ENCODE data around the gene CST7. TPM values are rescaled to one million over a fixed set of nuclear protein-coding genes. Genes with fewer than 3 reads are reported as not detected.

The CST7 gene
- total and polyA plus RNA-seq, 8 donors, result 0.44 to 1.2 (median 0.86) TPM; not detected in 3

DNA sequence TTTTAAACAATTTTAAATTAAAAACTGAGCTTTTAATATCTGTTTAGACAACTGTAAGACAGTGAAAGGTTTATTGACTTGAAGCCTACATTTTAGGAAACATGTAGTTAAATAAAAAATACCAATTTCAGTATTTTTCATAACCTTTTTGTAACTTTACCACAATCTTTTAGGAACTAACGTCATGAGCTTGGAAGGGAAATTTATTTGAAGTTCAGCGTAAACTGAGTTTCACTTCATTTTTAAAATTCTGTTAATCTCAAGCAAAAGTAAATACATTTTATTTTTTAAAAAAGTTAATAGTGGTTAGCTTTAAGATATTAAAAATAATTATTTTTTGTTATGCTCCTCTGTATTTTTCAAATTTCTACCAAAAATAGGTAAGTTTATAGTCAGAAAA, 5.5 kb downstream of the CST7 start:
- TF ChIP-seq, protein P1, sequence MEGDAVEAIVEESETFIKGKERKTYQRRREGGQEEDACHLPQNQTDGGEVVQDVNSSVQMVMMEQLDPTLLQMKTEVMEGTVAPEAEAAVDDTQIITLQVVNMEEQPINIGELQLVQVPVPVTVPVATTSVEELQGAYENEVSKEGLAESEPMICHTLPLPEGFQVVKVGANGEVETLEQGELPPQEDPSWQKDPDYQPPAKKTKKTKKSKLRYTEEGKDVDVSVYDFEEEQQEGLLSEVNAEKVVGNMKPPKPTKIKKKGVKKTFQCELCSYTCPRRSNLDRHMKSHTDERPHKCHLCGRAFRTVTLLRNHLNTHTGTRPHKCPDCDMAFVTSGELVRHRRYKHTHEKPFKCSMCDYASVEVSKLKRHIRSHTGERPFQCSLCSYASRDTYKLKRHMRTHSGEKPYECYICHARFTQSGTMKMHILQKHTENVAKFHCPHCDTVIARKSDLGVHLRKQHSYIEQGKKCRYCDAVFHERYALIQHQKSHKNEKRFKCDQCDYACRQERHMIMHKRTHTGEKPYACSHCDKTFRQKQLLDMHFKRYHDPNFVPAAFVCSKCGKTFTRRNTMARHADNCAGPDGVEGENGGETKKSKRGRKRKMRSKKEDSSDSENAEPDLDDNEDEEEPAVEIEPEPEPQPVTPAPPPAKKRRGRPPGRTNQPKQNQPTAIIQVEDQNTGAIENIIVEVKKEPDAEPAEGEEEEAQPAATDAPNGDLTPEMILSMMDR (IDR thresholded peaks at IDR 0.05), result no peak
- Histone ChIP-seq H3K4me1 (no peaks in the 10 kb centered on the region), H3K27ac (no peak overlapping the region), H3K9me3 (no peaks in the 10 kb centered on the region), H3K36me3 (no peaks in the 10 kb centered on the region), H3K27me3 (no peaks in the 10 kb centered on the region), H3K4me3 (no peak overlapping the region)
- intact Hi-C loops (cut with DNase I), result no loop called here
- ATAC-seq (no peak), FAIRE-seq (no peak), DNase-seq (no peak)
- WGBS, 2 donors, result 85 to 87% methylated on average over 2 of the region's 2 CpGs

DNA sequence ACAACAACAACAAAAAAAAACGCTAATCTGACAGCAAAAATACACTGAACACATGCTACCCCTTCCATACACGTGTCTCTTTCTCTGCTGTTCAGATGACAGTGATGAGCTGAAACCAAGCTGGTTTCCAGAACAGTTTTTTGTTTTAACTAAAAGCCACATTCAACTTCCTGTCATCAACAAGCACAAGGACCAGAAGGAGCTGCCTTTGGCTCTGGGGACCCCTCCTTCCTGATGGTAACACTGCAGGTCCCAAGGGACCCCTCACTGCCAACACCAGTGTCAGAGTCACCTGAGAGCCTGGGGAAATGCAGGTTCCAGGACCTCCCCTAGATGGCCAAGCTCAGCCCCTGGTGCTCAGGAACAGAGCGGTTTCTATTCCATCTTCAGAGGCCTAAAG, 6.0 kb downstream of the CST7 start:
- no peaks in the 10 kb centered on the region for H3K9me3 ChIP-seq
- TF ChIP-seq, protein P1 (IDR thresholded peaks at IDR 0.05), result no peak
- no peak overlapping the region for H3K27ac ChIP-seq
- no peaks in the 10 kb centered on the region for H3K36me3 ChIP-seq
- intact Hi-C loops (cut with DNase I), result no loop called here
- H3K4me1 ChIP-seq, result no peaks in the 10 kb centered on the region
- WGBS, 2 donors, result 68 to 75% methylated on average over 3 of the region's 3 CpGs
- FAIRE-seq (no peak), DNase-seq (peak in 1 of 6 donors; percentile 9), ATAC-seq (no peak)
- no peaks in the 10 kb centered on the region for H3K27me3 ChIP-seq
- H3K4me3 ChIP-seq, result no peak overlapping the region

DNA sequence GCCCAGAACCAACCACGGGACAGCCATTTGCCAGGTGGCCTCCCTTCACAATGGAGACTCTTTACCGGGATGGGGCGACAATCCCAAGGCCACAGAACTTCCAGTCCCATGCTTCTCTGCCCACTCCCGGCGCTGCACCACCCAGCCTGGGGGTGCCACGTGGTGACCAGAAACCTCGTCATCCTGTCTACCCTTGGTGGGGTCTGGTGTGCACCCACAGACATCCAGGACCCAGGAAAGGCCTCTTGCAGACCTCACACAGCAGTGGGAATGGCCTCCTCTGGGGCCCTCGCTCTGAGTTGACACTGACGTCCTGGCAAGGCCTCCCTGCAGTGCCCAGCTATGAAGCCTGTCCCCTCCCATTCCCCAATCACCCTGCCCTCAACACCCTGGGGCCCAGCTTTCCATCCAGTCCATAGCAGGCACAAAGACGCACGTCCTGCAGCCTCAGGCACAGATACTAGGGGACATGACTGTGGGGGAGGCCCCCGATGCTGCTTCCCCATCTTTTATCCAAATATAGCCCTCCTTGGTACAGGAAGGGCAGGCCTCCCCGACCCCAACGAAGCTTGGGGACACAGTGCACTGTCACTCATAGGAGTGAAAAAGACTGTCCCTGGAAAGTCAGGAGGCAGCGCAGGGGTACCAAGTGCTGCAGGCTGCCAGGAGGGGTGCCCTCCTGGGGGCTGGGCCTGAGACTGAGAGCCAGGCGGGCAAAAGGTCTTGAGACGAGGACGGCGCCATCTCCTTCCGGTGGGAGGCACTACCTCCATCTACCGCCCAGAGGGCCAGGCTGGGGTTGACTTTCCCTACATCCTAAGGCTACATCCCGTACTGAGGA, 7.2 kb downstream of the CST7 start:
- TF ChIP-seq, protein P1 (IDR thresholded peaks at IDR 0.05), result no peak
- intact Hi-C loops (cut with DNase I), result no loop called here
- WGBS, 2 donors, result 94% methylated on average over 22 of the region's 22 CpGs
- H3K27ac ChIP-seq, result no peak overlapping the region
- no peaks in the 10 kb centered on the region for H3K9me3 ChIP-seq
- no peaks in the 10 kb centered on the region for H3K27me3 ChIP-seq
- DNase-seq (peak in 2 of 6 donors; percentile 9 to 39), ATAC-seq (no peak), FAIRE-seq (no peak)
- H3K36me3 ChIP-seq, result peaks cover 0 to 3% (median 0%) of the 10 kb centered on the region in 3 donors
- H3K4me1 ChIP-seq, result no peaks in the 10 kb centered on the region
- H3K4me3 ChIP-seq, result no peak overlapping the region

DNA sequence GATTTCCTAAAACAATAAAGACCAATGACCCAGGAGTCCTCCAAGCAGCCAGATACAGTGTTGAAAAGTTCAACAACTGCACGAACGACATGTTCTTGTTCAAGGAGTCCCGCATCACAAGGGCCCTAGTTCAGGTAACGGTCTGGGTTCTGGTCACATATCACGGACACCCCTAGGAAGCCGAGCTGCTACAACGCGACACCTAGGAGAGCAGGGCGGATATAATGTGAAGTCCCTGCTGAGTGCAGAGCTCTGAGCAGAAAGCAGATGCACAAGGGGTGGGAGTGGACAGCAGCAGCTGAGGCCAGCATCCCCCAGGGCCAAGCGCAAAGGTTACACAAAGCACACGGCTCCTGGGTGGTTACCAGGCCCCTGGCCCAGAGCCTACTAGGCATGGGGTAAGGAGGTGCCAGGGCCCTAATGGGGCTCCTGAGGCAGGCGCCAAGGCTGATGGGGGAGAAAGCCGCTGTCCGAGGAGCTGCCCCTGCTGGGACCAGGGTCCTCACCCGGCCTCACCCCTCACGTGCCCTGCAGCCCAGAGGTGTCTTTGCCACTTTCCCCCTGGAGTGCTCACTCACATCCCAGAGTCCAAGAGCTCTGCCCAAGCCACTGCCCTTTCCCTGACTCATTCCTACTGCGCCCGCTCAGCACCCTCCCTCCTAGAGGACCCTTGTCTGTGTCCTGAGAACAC, 8.4 kb downstream of the CST7 start:
- intact Hi-C loops (cut with DNase I), result no loop called here
- H3K27me3 ChIP-seq, result no peaks in the 10 kb centered on the region
- no peak overlapping the region for H3K4me3 ChIP-seq
- peaks cover 0 to 3% (median 0%) of the 10 kb centered on the region in 3 donors for H3K36me3 ChIP-seq
- TF ChIP-seq, protein P1 (IDR thresholded peaks at IDR 0.05), result no peak
- FAIRE-seq, result no peak
- 94 to 97% methylated on average over 18 of the region's 18 CpGs for WGBS, 2 donors
- DNase-seq, result peak in 2 of 6 donors; percentile 8 to 41
- H3K4me1 ChIP-seq, result no peaks in the 10 kb centered on the region
- no peak overlapping the region for H3K27ac ChIP-seq
- no peak for ATAC-seq
- H3K9me3 ChIP-seq, result no peaks in the 10 kb centered on the region

Data from pancreas (tissue), 10 donors.